HepG2 (cell line): Measurements from ENCODE around the gene LYPD6. TPM values are rescaled to one million over a fixed set of nuclear protein-coding genes. Genes with fewer than 3 reads are reported as not detected.

Experiments used
- ATAC-seq: fragments of 200-7000 bp; cut with Tn5 transposase; 3 replicates; pipeline ENCODE4 v1.9.1; 2020; ENCODE audit warnings: mild to moderate bottlenecking, moderate library complexity
- BruUV-seq: library from RNA; stranded (reverse); fragments of 400-500 nt; replicated peaks from 2 replicates; lab custom pipeline; 2021; lab: Mats Ljungman, UMichigan
- CTCF ChIA-PET: fragments of 300-600 bp; formaldehyde crosslinking; extraction: SDS; loops from one replicate; lab custom pipeline; 2021; ENCODE audit warnings: low total read pairs, inconsistent platforms, low intra/inter-chr PET ratio; lab: Yijun Ruan, JAX
- POLR2A ChIA-PET: fragments of 350-600 bp; sonication (Branson Sonifier 250); formaldehyde crosslinking; loops from one replicate; lab custom pipeline; 2020; ENCODE audit warnings: antibody characterized with exemption, inconsistent platforms; lab: Yijun Ruan, JAX
- DNase-seq: peaks from one replicate; pipeline ENCODE4 v3.0.0-alpha.2; 2015; ENCODE audit warnings: low spot score
- FAIRE-seq: peaks from 3 replicates; lab custom pipeline; 2011; peaks lifted over from hg19 to GRCh38; lab: Jason Lieb, UNC
- H2AFZ ChIP-seq: one replicate; pipeline ENCODE4 v1.6.1; 2011; ENCODE audit warnings: low read length, inconsistent platforms
- H3K27ac ChIP-seq: fragments of 300-600 bp; 3 replicates; pipeline ENCODE4 v1.8.0; 2011; ENCODE audit warnings: mixed run types, mild to moderate bottlenecking, mixed read lengths, low read length, inconsistent platforms; ENCODE audit not compliant: insufficient read depth; ENCODE audit errors: extremely low read length
- H3K27me3 ChIP-seq, 2 experiments: fragments of 200-600 bp in 1 of 2; 2 replicates in 1 of 2; 3 replicates in 1 of 2; pipeline versions ENCODE4 v1.6.0 to v1.8.0; 2011; ENCODE audit warnings: low read length in 2 of 2, mild to moderate bottlenecking in 2 of 2, moderate library complexity in 2 of 2, inconsistent platforms in 1 of 2; ENCODE audit not compliant: insufficient read depth in 2 of 2, control insufficient read depth in 1 of 2
- H3K36me3 ChIP-seq, 2 experiments: fragments of 200-600 bp in 1 of 2; replicated peaks in 1 of 2; 2 replicates in 1 of 2; 3 replicates in 1 of 2; pipeline versions ENCODE4 v1.5.1 to v1.8.0; 2011; ENCODE audit warnings: low read length in 2 of 2, inconsistent platforms in 1 of 2; ENCODE audit not compliant: insufficient read depth in 2 of 2, control insufficient read depth in 1 of 2
- H3K4me1 ChIP-seq: 2 replicates; pipeline ENCODE4 v1.5.1; 2012; ENCODE audit warnings: low read length, inconsistent platforms; ENCODE audit not compliant: insufficient read depth
- H3K4me2 ChIP-seq: 2 replicates; pipeline ENCODE4 v1.6.0; 2011; ENCODE audit warnings: low read depth, low read length, inconsistent platforms
- H3K4me3 ChIP-seq, 3 experiments: fragments of 200-600 bp in 1 of 3; sonication (generic), shearing (Covaris generic) in 1 of 3; replicated peaks in 1 of 3; 2 replicates each; pipeline ENCODE4 v1.5.1; 2011 to 2016; ENCODE audit warnings: low read length in 3 of 3, inconsistent platforms in 2 of 3, low read depth in 2 of 3, mild to moderate bottlenecking in 2 of 3, control low read depth in 1 of 3, mixed read lengths in 1 of 3; ENCODE audit not compliant: insufficient read depth in 1 of 3
- H3K79me2 ChIP-seq: one replicate; pipeline ENCODE4 v1.6.1; 2011; ENCODE audit warnings: low read length, inconsistent platforms; ENCODE audit not compliant: insufficient read depth
- H3K9ac ChIP-seq: 2 replicates; pipeline ENCODE4 v1.6.0; 2011; ENCODE audit warnings: mild to moderate bottlenecking, low read depth, low read length, inconsistent platforms; ENCODE audit not compliant: insufficient read depth
- H3K9me3 ChIP-seq: 2 replicates; pipeline ENCODE4 v1.5.1; 2012; ENCODE audit warnings: mild to moderate bottlenecking, low read length
- H4K20me1 ChIP-seq: 2 replicates; pipeline ENCODE4 v1.6.0; 2011; ENCODE audit warnings: inconsistent platforms, mild to moderate bottlenecking, low read length, moderate library complexity; ENCODE audit not compliant: insufficient read depth
- AHR ChIP-seq: IDR thresholded peaks from 2 replicates; pipeline ENCODE4 v1.6.1; 2018; ENCODE audit warnings: missing genetic modification reagents, missing compliant biosample characterization
- HOXA5 ChIP-seq: sonication (generic); formaldehyde crosslinking; IDR thresholded peaks from 2 replicates; pipeline ENCODE4 v1.4.0; 2020; ENCODE audit warnings: missing genetic modification reagents
- PHF5A ChIP-seq: IDR thresholded peaks from one replicate; pipeline ENCODE4 v1.6.1; 2018; ENCODE audit warnings: low read depth, missing genetic modification reagents; ENCODE audit not compliant: unreplicated experiment
- RFX3 ChIP-seq: IDR thresholded peaks from 2 replicates; pipeline ENCODE4 v1.6.1; 2016; ENCODE audit warnings: missing biosample characterization, missing genetic modification reagents
- STAG1 ChIP-seq: sonication (generic); formaldehyde crosslinking; IDR thresholded peaks from 2 replicates; pipeline ENCODE4 v1.4.0; 2020; ENCODE audit warnings: missing genetic modification reagents
- ZC3H13 ChIP-seq: sonication (generic); formaldehyde crosslinking; IDR thresholded peaks from 2 replicates; pipeline ENCODE4 v1.8.1; 2023; ENCODE audit warnings: mild to moderate bottlenecking, missing genetic modification reagents, moderate library complexity
- ZFP37 ChIP-seq: sonication (generic); formaldehyde crosslinking; IDR thresholded peaks from 2 replicates; pipeline ENCODE4 v1.4.0; 2020; ENCODE audit warnings: missing genetic modification reagents, borderline replicate concordance
- ZNF205 ChIP-seq: IDR thresholded peaks from 2 replicates; pipeline ENCODE4 v1.6.1; 2018; ENCODE audit warnings: missing biosample characterization, missing genetic modification reagents
- WGBS: methylation state at CpG from one replicate; pipeline ENCODE4 v1.1.6; 2017; ENCODE audit warnings: low lambda C conversion rate; 5-methylcytosine and 5-hydroxymethylcytosine counted together
- in situ Hi-C: cut with HindIII; loops from 2 replicates; pipeline ENCODE4 v1.10.0; 2017; ENCODE audit warnings: low pct_unique_long_range_greater_than_20kb; ENCODE audit not compliant: extremely low pct_ligation_motif_present
- intact Hi-C: fragments of 100-400 bp; cut with micrococcal nuclease; formaldehyde crosslinking; loops from one replicate; pipeline ENCODE4 v1.10.0; 2022; ENCODE audit not compliant: unreplicated experiment
- polyA plus RNA-seq, 8 experiments: library from polyadenylated mRNA; depleted of rRNA in 3 of 8; stranded (reverse) in 7 of 8; unstranded in 1 of 8; fragments of >200 nt; fragmentation: Illumina TruSeq in 4 of 8; extraction: Trizol in 4 of 8; gene quantifications; 2 replicates each; pipeline versions ENCODE4 v1.2.1 to v1.2.3, GENCODE V29; 2011 to 2016; ENCODE audit warnings: low read depth in 4 of 8, missing spikeins in 1 of 8, mixed read lengths in 1 of 8; ENCODE audit not compliant: insufficient read depth in 1 of 8
- total RNA-seq, 5 experiments: library from RNA; depleted of rRNA; stranded (reverse); fragments of >200 nt; fragmentation: Illumina TruSeq; extraction: Trizol; gene quantifications; 2 replicates each; pipeline ENCODE4 v1.2.3, GENCODE V29; 2016; ENCODE audit warnings: low read depth in 1 of 5
- TF ChIP-seq, protein P1 (sequence below): sonication (generic); formaldehyde crosslinking; IDR thresholded peaks from 2 replicates; pipeline ENCODE4 v1.8.1; 2023; ENCODE audit warnings: mild to moderate bottlenecking, moderate library complexity, missing genetic modification reagents

LYPD6 gene
- total and polyA plus RNA-seq, 2 of the 13 experiments (the other 11 are each of a cell fraction or from before 2014, with no cell fraction given), result 0.01 to 0.07 TPM

DNA sequence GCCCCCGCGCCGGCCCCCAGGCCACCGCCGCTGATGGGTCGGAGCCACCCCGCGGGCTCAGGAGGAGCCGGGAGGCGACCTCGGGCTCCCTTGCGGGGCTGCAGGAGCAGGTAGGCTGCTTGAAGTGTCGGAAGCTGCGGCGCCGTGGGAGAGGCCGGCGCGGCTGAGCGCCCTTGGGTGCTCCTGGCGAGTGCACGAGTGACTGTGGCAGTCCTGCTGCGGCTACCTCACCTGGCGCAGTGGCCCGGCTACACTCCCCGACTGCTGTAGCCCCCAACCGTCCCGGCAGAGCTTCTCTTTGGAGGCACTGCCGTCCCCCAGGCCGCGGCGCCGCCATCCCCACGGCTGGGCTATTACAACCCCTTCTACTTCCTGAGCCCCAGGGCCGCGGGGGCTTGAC is 10.0 kb upstream of the LYPD6 start (continued):
- TF ChIP-seq HOXA5 (CRISPR knock-in tag) (no peak), STAG1 (no peak)
- TF ChIP-seq, protein P1, sequence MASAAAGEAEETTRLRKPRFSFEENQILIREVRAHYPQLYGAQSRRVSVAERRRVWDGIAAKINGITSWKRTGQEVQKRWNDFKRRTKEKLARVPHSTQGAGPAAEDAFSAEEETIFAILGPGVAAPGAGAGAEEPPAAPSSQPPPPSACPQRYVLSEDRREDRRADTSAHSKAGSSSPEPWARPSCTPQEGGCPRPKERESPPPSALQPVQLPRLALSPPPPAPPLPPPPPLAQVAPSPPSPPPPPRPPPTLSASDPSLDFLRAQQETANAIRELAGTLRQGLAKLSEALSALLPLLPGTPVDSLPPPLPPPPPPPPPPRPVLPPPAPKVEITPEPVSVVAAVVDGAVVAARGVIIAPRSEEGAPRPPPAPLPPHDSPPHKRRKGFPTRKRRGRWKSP (CRISPR knock-in tag), result no peak

DNA sequence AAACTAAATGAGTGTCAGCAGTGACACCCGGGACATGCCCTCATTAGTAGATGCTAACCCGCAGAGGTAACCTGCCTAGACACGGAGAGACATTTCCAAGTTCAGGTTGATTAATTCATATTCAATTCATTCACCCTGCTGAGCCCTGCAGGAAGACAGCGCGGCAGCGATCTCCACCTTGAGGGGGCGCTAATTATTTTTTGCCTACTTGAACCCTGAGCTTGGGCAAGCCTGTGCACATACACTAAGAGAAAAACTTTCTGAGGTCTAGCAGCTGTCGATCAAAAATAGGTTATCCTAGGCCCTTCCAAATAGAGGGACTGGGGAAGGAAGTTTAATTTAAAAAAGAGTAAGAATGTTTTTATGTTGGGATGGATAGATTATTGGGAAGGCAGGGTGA is 1.3 kb upstream of the LYPD6 start:
- Histone ChIP-seq H3K36me3 (no peaks in the 10 kb centered on the region), H4K20me1 (no peaks in the 10 kb centered on the region), H3K4me2 (no peak overlapping the region), H3K27ac (no peak overlapping the region), H3K79me2 (no peaks in the 10 kb centered on the region), H3K9ac (no peak overlapping the region), H3K27me3 (peaks cover 5 to 40% of the 10 kb centered on the region in 2 experiments), H2AFZ (no peak overlapping the region), H3K4me3 (no peak overlapping the region), H3K4me1 (peaks cover 15% of the 10 kb centered on the region), H3K9me3 (no peaks in the 10 kb centered on the region)
- DNase-seq (no peak), FAIRE-seq (no peak), ATAC-seq (no peak)
- in situ Hi-C loops (no loop called here), intact Hi-C loops (no loop called here)
- TF ChIP-seq ZNF205 (no peak), PHF5A (CRISPR knock-in tag) (no peak), ZC3H13 (CRISPR knock-in tag) (no peak), ZFP37 (CRISPR knock-in tag) (no peak), AHR (CRISPR knock-in tag) (no peak), RFX3 (no peak)
- no TSS peak for BruUV-seq
- ChIA-PET CTCF (no interaction called here), POLR2A (no interaction called here)
- WGBS, result 69% methylated on average over 8 of the region's 8 CpGs
